ENCODE results near the gene SHOX.
"Not testable (repeated sequence)": the region's sequence is repeated elsewhere in the genome, so short reads cannot be mapped to it uniquely, and the experiment has no call there.

SHOX gene

GRCh38 chrX:638482-639131 lies 8.0 kb downstream of the SHOX start:
- DNase-seq = no peak

DNA sequence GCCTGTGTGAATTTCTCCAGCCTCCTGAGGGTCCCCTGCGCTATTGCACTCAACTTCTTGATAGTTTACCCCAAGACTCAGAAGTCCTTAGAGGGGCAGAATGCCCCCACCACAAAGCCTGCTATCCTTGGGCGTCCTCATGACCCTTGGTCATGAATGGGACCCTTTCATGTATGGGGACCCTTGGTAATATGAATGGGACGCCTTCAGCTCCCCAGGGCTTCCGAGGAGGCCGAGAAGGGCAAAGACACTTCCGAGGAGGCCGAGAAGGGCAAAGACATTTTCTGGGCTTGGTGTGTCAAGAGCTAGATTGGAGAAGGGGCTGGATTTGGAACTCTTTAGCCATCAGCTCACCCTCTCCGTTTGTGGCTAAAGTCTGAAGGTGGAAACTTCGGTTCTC lies 8.6 kb downstream of the SHOX start:
- DNase-seq = no peak

DNA sequence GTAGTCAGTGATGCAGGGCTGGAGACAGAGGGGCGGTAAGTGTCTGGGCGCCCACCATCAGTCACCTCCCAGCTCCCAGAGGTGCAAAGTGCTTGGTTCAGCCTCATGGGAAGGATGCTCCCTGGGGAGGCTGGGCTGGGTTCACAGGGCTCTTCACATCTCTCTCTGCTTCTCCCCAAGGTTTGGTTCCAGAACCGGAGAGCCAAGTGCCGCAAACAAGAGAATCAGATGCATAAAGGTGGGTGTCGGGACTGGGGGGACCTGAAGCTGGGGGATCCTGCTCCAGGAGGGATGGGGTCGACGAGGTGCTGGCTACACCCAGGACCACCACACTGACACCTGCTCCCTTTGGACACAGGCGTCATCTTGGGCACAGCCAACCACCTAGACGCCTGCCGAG lies 10.1 kb downstream of the SHOX start:
- no peak for DNase-seq

GRCh38 chrX:641671-642435 lies 11.3 kb downstream of the SHOX start:
- no peak for DNase-seq

DNA sequence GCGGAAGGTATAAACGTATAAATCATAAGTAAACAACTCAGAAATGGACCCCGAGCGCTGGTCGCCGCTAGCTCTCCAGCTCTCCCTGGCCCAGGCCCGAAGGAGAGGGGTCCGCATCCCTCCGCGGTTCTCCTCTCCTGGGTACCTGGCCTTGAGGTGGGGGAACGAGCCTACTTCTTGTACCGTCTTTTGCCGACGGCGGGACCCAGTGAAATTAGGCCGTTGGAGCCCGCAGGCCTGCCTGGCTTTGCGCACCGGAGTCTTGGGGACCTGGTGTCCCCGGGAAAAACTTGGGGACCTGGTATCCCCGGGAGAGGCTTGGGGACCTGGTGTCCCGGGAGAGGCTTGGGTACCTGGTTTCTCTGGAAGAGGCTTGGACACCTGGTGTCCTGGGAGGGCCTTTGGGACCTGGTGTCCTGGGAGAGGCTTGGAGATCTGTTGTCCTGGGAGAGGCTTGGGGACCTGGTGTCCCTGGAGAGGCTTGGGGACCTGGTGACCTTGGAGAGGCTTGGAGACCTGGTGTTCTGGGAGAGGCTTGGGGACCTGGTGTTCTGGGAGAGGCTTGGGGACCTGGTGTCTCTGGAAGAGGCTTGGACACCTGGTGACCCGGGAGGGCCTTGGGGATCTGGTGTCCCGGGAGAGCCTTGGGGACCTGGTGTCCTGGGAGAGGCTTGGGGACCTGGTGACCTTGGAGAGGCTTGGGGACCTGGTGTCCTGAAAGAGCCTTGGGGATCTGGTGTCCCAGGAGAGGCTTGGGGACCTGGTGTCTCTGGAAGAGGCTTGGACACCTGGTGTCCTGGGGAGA lies 12.0 kb downstream of the SHOX start:
- no peak for DNase-seq

DNA sequence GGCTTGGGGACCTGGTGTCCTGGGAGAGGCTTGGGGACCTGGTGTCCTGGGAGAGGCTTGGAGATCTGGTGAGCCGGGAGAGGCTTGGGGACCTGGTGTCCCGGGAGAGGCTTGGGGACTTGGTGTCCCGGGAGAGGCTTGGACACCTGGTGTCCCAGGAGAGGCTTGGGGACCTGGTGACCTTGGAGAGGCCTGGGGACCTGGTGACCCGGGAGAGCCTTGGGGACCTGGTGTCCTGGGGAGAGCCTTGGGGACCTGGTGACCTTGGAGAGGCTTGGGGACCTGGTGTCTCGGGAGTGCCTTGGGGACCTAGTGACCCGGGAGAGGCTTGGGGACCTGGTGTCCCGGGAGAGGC lies 12.6 kb downstream of the SHOX start:
- DNase-seq = no peak

DNA sequence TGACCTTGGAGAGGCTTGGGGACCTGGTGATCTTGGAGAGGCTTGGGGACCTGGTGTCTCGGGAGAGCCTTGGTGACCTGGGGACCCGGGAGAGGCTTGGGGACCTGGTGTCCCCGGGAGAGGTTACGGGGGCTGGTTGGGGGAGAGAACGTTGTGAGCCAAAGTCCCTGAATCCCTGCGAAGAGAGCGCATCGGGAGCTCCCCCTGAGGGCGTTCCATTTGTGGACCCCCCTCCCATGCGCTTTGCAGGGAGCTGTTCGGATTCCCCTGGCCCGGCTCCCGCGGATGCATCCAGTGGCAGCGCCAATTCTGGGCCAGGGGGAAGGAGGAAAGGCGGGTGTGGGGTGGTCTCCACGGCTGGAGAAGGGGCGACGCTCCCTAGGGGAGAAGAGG lies 13.3 kb downstream of the SHOX start:
- no peak for DNase-seq

DNA sequence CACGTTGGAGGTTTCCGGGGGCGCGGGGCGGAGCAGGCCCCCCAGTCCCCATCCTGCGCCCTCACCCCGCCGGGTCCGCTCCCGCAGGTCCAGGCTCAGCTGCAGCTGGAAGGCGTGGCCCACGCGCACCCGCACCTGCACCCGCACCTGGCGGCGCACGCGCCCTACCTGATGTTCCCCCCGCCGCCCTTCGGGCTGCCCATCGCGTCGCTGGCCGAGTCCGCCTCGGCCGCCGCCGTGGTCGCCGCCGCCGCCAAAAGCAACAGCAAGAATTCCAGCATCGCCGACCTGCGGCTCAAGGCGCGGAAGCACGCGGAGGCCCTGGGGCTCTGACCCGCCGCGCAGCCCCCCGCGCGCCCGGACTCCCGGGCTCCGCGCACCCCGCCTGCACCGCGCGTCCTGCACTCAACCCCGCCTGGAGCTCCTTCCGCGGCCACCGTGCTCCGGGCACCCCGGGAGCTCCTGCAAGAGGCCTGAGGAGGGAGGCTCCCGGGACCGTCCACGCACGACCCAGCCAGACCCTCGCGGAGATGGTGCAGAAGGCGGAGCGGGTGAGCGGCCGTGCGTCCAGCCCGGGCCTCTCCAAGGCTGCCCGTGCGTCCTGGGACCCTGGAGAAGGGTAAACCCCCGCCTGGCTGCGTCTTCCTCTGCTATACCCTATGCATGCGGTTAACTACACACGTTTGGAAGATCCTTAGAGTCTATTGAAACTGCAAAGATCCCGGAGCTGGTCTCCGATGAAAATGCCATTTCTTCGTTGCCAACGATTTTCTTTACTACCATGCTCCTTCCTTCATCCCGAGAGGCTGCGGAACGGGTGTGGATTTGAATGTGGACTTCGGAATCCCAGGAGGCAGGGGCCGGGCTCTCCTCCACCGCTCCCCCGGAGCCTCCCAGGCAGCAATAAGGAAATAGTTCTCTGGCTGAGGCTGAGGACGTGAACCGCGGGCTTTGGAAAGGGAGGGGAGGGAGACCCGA lies 14.0 kb downstream of the SHOX start:
- no peak for DNase-seq

DNA sequence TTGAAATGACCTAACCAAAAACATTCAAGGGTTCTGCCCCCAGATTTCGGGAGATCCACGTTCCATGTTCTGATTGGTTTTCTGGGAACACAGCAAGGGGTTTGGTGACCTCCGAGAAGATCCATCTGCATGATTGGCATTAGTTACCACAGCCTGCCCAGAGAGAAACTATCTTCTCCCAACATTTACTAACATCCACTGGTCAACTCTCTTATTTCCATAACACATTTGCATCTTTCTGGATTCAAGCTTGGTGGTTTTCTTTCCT lies 15.6 kb downstream of the SHOX start:
- DNase-seq = no peak

GRCh38 chrX:646796-647195 lies 16.2 kb downstream of the SHOX start:
- no peak for DNase-seq

GRCh38 chrX:649166-649565 lies 18.6 kb downstream of the SHOX start:
- DNase-seq = no peak

DNA sequence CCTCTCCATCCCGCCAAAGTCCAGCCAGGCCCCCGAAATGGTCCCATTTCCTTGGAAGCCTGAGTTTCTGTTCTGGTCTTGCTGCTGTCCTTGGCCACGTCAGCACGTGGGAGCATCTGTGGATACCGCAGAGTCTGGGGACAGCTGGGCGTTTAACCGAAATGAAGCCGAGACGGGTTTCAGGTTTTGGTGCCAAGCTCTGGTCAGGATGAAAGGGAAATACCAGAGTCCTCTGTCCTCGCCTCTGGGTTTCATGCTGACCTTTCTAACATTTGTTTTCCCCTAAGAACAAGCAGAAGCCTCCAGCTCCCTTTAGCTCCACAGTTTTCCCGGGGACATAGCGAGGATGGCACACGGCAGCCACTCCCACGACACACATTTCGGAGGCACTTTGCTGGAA lies 19.7 kb downstream of the SHOX start:
- no peak for DNase-seq

DNA sequence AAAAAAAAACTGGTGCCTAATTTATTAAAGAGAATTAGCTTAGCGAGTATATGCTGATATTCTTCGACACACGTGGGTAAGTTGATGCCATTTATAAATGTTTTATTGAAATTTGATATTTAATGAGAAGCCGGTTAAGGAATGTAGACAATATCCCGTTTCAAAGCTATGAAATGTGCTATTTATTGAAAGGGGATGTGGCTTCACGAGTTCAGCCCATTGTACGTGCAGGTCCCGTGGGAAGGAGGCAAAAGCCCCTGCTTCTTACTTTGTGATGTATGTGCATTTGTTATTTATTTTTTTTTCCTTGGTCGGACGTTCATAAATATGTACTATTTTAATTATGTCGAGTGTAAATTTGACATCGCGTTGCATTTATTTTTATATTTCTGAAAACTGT lies 20.2 kb downstream of the SHOX start:
- no peak for DNase-seq

DNA sequence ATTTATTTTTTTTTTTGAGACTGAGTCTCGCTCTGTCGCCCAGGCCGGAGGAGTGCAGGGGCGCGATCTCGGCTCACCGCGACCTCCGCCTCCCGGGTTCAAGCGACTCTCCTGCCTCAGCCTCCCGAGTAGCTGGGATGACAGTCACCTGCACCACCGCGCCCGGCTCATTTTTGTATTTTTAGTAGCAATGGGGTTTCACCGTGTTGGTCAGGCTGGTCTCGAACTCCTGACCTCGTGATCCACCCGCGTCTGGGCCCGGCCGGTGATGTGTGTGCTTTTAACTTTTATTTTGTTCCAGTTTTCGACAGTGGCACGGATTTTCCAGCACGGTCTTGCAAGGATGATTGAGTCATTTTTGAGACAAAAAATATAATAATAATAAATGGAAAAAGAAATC lies 21.3 kb downstream of the SHOX start:
- DNase-seq = not testable (repeated sequence)

DNA sequence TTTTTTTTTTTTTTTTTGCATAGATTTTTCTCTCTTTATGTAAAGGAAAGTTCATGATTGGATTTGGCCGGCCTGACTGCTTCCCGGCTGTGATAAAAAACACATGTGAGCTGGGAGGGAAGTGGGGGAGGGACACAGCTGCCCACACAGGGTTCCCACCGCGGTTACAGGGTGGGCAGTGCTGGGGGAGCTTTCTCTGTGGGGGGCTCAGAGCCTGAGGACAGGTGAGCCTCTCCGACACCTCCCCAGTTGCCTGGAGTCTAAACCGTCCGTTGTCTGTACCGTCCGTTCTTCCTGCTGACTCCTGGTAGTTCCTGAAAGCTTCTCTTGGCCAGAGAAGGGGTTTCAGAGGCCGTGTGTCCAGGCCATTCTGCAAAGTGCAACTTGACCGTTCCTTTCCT lies 21.8 kb downstream of the SHOX start:
- no peak for DNase-seq

GRCh38 chrX:653306-653705 lies 22.7 kb downstream of the SHOX start:
- DNase-seq = no peak

GRCh38 chrX:661154-661553 lies 30.6 kb downstream of the SHOX start:
- DNase-seq = no peak

DNA sequence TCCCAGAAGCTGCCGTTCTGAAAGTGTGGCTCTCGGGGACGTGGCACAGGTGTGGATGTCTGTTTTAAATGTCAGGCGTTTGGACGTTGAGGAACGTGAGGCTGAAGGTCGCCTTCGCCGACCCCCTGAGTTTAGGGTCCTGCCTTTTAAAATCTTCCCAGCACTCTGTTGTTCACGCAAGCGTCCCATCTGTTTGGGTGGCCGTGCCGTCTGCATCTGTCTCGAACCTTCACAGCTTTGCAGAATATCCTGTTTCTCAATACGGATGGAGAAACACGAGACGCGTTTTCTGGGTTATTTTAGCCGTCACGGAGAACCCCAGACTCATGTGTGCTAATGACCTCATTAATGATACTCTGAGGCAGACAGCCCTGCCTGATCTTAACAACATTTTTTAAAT lies 31.5 kb downstream of the SHOX start:
- no peak for DNase-seq

DNA sequence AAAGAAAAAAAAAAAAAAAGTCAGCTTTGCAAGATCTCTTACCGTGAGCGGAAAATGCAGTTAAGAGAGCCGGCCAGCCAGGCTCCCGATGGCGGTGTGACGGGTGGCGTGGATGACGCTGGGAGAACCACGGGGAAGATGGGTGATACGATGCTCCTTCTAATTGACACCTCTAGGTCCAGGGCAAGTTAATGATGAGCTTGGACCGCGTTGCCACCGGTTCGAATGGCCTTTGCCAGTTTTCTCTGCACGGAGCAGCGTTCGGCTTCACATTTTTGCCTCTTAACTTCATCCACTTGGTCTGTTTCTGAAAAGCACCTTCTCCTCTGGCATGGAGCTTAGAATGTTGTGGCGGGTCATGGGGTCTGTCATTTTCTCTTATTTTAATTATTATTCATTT lies 33.2 kb downstream of the SHOX start:
- no peak for DNase-seq

- no peak for DNase-seq
Measured at GRCh38 chrX:666762-667720, 36.5 kb downstream of the SHOX start.

DNA sequence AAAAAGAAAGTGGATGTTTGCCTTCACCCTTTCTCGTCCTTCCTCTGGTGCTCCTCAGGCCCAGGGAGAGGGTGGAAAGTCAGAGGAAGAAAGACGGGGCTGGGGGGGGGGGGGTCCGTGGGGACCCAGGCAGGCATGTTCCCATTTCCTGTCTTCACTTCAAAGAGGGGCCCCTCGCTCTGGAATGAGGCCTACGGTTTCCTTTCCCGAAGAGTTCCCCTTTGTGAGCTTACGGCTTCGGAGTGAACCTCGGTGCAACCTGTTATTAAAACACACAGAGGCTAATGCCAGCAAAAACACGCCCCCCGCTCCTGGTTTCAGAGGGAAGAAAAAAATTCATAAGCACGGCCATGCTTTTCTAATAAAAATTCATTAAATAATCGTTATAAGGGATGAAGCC lies 40.1 kb downstream of the SHOX start:
- DNase-seq = no peak

- no peak for DNase-seq
Measured at GRCh38 chrX:672931-673330, 42.3 kb downstream of the SHOX start.
